IgD-negative memory B cell (primary cell): ENCODE results near the gene KRT82. TPM values are rescaled to one million over a fixed set of nuclear protein-coding genes. Genes with fewer than 3 reads are reported as not detected.

ENCODE experiments used
- H3K27ac Mint-ChIP-seq, 3 donors: one replicate each; pipeline ENCODE4 v1.8.0; 2020 to 2022; ENCODE audit warnings: mild to moderate bottlenecking in 3 of 3, mixed read lengths in 3 of 3, moderate library complexity in 1 of 3
- H3K27me3 Mint-ChIP-seq: one replicate; pipeline ENCODE4 v1.8.0; 2021; ENCODE audit warnings: mixed read lengths
- H3K36me3 Mint-ChIP-seq: one replicate; pipeline ENCODE4 v1.8.0; 2020; ENCODE audit warnings: mild to moderate bottlenecking, mixed read lengths
- H3K4me1 Mint-ChIP-seq, 3 donors: one replicate each; pipeline ENCODE4 v1.8.0; 2020 to 2022; ENCODE audit warnings: mixed read lengths in 3 of 3, mild to moderate bottlenecking in 1 of 3
- H3K4me3 Mint-ChIP-seq, 4 donors: one replicate each; pipeline ENCODE4 v1.8.0; 2020 to 2022; ENCODE audit warnings: mild to moderate bottlenecking in 4 of 4, mixed read lengths in 4 of 4, moderate library complexity in 3 of 4
- H3K9me3 Mint-ChIP-seq, 3 donors: one replicate each; pipeline ENCODE4 v1.8.0; 2020 to 2021; ENCODE audit warnings: mixed read lengths in 3 of 3, mild to moderate bottlenecking in 1 of 3
- polyA plus RNA-seq: library from polyadenylated mRNA; unstranded; fragments of 300-500 nt; fragmentation: Illumina TruSeq; gene quantifications from one replicate; pipeline ENCODE4 v1.2.3, GENCODE V29; 2021

The KRT82 gene
- polyA plus RNA-seq, 1 donor from 2014 or later, result not detected

- no peaks in the 10 kb centered on the region for H3K9me3 Mint-ChIP-seq
Measured at GRCh38 chr12:52358575-52359350, 47.4 kb downstream of the KRT82 start.

GRCh38 chr12:52356762-52357580 is 49.2 kb downstream of the KRT82 start:
- Mint-ChIP-seq H3K4me3 (no peak overlapping the region), H3K9me3 (no peaks in the 10 kb centered on the region), H3K4me1 (peaks cover 7 to 20% (median 18%) of the 10 kb centered on the region in 3 donors), H3K27ac (no peak overlapping the region), H3K27me3 (peaks cover 19% of the 10 kb centered on the region), H3K36me3 (no peaks in the 10 kb centered on the region)

More at GRCh38 chr12:52358575-52359350, 47.4 kb downstream of the KRT82 start:
- Mint-ChIP-seq H3K27me3 (peaks cover 25% of the 10 kb centered on the region), H3K27ac (peak overlapping the region in 1 of 3 donors; percentile 23), H3K4me1 (peaks cover 7 to 20% (median 18%) of the 10 kb centered on the region in 3 donors), H3K36me3 (no peaks in the 10 kb centered on the region), H3K4me3 (peak overlapping the region in 2 of 4 donors; percentile 71 to 87)

- Mint-ChIP-seq H3K27me3 (peaks cover 16% of the 10 kb centered on the region), H3K9me3 (no peaks in the 10 kb centered on the region), H3K36me3 (no peaks in the 10 kb centered on the region), H3K27ac (no peak overlapping the region), H3K4me3 (no peak overlapping the region), H3K4me1 (peaks cover 7 to 23% (median 21%) of the 10 kb centered on the region in 3 donors)
Measured at GRCh38 chr12:52356031-52356761, 49.9 kb downstream of the KRT82 start.

GRCh38 chr12:52355176-52355575 is 51.0 kb downstream of the KRT82 start:
- H3K27ac Mint-ChIP-seq, result no peak overlapping the region
- H3K36me3 Mint-ChIP-seq, result no peaks in the 10 kb centered on the region
- peaks cover 21% of the 10 kb centered on the region for H3K27me3 Mint-ChIP-seq
- peaks cover 7 to 21% (median 21%) of the 10 kb centered on the region in 3 donors for H3K4me1 Mint-ChIP-seq
- no peaks in the 10 kb centered on the region for H3K9me3 Mint-ChIP-seq
- H3K4me3 Mint-ChIP-seq, result no peak overlapping the region

- Mint-ChIP-seq H3K27ac (no peak overlapping the region), H3K4me3 (no peak overlapping the region), H3K27me3 (peaks cover 17% of the 10 kb centered on the region), H3K36me3 (no peaks in the 10 kb centered on the region), H3K9me3 (no peaks in the 10 kb centered on the region), H3K4me1 (peaks cover 7 to 20% (median 14%) of the 10 kb centered on the region in 3 donors)
Measured at GRCh38 chr12:52354200-52354599, 51.9 kb downstream of the KRT82 start.

- H3K9me3 Mint-ChIP-seq, result no peaks in the 10 kb centered on the region
- peaks cover 17% of the 10 kb centered on the region for H3K27me3 Mint-ChIP-seq
- H3K4me1 Mint-ChIP-seq, result peaks cover 6 to 16% (median 10%) of the 10 kb centered on the region in 3 donors
- no peak overlapping the region for H3K4me3 Mint-ChIP-seq
- no peak overlapping the region for H3K27ac Mint-ChIP-seq
- no peaks in the 10 kb centered on the region for H3K36me3 Mint-ChIP-seq
Measured at GRCh38 chr12:52353766-52354165, 52.4 kb downstream of the KRT82 start.

GRCh38 chr12:52352951-52353350 is 53.2 kb downstream of the KRT82 start:
- no peak overlapping the region for H3K4me3 Mint-ChIP-seq
- H3K4me1 Mint-ChIP-seq, result peaks cover 0 to 10% (median 4%) of the 10 kb centered on the region in 3 donors
- no peak overlapping the region for H3K27ac Mint-ChIP-seq
- H3K27me3 Mint-ChIP-seq, result peaks cover 19% of the 10 kb centered on the region
- H3K36me3 Mint-ChIP-seq, result no peaks in the 10 kb centered on the region
- H3K9me3 Mint-ChIP-seq, result no peaks in the 10 kb centered on the region

GRCh38 chr12:52351196-52352059 is 54.7 kb downstream of the KRT82 start:
- Mint-ChIP-seq H3K27ac (no peak overlapping the region), H3K27me3 (peaks cover 16% of the 10 kb centered on the region), H3K9me3 (no peaks in the 10 kb centered on the region), H3K4me3 (peak overlapping the region in 2 of 4 donors; percentile 13 to 78), H3K4me1 (peaks cover 0 to 5% (median 4%) of the 10 kb centered on the region in 3 donors), H3K36me3 (no peaks in the 10 kb centered on the region)

GRCh38 chr12:52350786-52351185 is 55.3 kb downstream of the KRT82 start:
- H3K4me1 Mint-ChIP-seq, result peaks cover 0 to 5% (median 4%) of the 10 kb centered on the region in 3 donors
- H3K27ac Mint-ChIP-seq, result no peak overlapping the region
- H3K9me3 Mint-ChIP-seq, result no peaks in the 10 kb centered on the region
- peak overlapping the region in 1 of 4 donors; percentile 17 for H3K4me3 Mint-ChIP-seq
- no peaks in the 10 kb centered on the region for H3K36me3 Mint-ChIP-seq
- H3K27me3 Mint-ChIP-seq, result peaks cover 16% of the 10 kb centered on the region

GRCh38 chr12:52350021-52350620 is 56.0 kb downstream of the KRT82 start:
- H3K4me3 Mint-ChIP-seq, result no peak overlapping the region
- no peak overlapping the region for H3K27ac Mint-ChIP-seq
- peaks cover 16% of the 10 kb centered on the region for H3K27me3 Mint-ChIP-seq
- peaks cover 0 to 5% (median 4%) of the 10 kb centered on the region in 3 donors for H3K4me1 Mint-ChIP-seq
- H3K36me3 Mint-ChIP-seq, result no peaks in the 10 kb centered on the region
- H3K9me3 Mint-ChIP-seq, result no peaks in the 10 kb centered on the region

- H3K27me3 Mint-ChIP-seq, result peaks cover 15% of the 10 kb centered on the region
- peaks cover 0 to 5% (median 4%) of the 10 kb centered on the region in 3 donors for H3K4me1 Mint-ChIP-seq
Measured at GRCh38 chr12:52349196-52349595, 56.9 kb downstream of the KRT82 start.

GRCh38 chr12:52347551-52348510 is 58.3 kb downstream of the KRT82 start:
- H3K4me1 Mint-ChIP-seq, result peaks cover 0 to 5% (median 4%) of the 10 kb centered on the region in 3 donors
- peaks cover 11% of the 10 kb centered on the region for H3K27me3 Mint-ChIP-seq
- no peaks in the 10 kb centered on the region for H3K36me3 Mint-ChIP-seq
- H3K27ac Mint-ChIP-seq, result no peak overlapping the region
- peaks cover 0 to 5% (median 0%) of the 10 kb centered on the region in 3 donors for H3K9me3 Mint-ChIP-seq
- no peak overlapping the region for H3K4me3 Mint-ChIP-seq

More at GRCh38 chr12:52349196-52349595, 56.9 kb downstream of the KRT82 start:
- Mint-ChIP-seq H3K4me3 (no peak overlapping the region), H3K27ac (no peak overlapping the region), H3K36me3 (no peaks in the 10 kb centered on the region), H3K9me3 (no peaks in the 10 kb centered on the region)

- Mint-ChIP-seq H3K36me3 (no peaks in the 10 kb centered on the region), H3K27me3 (peaks cover 10% of the 10 kb centered on the region), H3K4me3 (no peak overlapping the region), H3K9me3 (peaks cover 0 to 5% (median 0%) of the 10 kb centered on the region in 3 donors), H3K27ac (no peak overlapping the region), H3K4me1 (peaks cover 0 to 5% (median 4%) of the 10 kb centered on the region in 3 donors)
Measured at GRCh38 chr12:52347016-52347415, 59.1 kb downstream of the KRT82 start.
